COLO668 (cell line): ENCODE measurements around the gene STK32C.
"Not testable (repeated sequence)": the region's sequence is repeated elsewhere in the genome, so short reads cannot be mapped to it uniquely, and the experiment has no call there.

Experiments used
- DNase-seq: peaks from one replicate; lab custom pipeline; 2025; ENCODE audit not compliant: unreplicated experiment; lab: John Stamatoyannopoulos, UW

Gene STK32C

DNA sequence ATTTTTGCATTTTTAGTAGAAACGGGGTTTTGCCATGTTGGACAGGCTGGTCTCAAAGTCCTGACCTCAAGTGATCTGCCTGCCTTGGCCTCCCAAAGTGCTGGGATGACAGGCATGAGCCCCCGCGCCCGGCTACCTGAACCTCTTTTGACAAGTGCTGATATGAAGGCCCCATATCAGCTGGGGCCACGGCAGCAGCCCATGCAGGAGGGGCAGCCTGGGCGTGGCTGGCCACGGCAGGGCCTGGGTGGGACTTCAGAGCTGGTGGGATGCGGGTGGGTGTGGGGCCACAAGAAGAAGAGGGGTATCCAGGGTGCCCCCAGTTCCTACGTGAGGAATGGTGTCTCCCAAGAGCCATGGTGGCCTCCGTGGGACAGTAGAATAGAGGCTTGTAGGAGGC lies 31.1 kb upstream of the STK32C start:
- DNase-seq = no peak

DNA sequence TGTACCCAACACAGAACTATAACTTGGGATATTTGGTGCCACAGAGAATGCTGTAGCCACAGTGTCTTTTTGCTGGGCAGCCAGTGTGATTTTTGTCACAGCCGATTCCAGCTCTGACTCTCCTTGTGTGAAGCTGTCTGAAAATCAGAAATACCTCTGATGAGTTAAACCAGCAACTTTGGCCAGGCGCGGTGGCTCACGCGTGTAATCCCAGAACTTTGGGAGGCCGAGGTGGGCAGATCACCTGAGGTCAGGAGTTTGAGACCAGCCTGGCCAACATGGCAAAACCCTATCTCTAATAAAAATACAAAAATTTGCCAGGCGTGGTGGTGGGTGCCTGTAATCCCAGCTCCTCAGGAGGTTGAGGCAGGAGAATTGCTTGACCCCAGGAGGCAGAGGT lies 30.1 kb upstream of the STK32C start:
- DNase-seq = not testable (repeated sequence)

DNA sequence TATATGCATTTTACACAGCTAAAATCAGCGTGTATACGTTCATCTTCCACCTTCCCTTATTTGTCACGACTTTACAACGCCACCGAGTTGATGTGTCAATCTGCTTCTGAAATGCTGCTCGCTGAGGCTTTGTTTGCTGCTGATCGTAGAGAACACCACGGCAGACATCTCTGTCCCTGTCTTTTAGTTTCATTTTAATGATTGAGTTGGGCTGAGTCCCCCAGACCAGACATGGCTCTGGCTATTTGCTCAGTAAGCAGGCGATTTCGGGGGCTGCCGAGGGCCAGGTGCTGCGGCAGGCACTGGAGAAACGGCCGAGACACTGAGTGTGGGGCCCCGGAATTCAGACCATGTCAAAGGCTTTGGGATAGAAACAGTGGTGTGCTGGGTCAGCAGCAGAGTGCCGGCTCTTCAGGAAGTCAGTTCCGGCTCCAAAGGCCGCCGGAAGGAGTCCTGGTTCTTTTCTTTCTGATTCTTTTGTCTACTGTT lies 29.2 kb upstream of the STK32C start:
- DNase-seq = peak; percentile 35

DNA sequence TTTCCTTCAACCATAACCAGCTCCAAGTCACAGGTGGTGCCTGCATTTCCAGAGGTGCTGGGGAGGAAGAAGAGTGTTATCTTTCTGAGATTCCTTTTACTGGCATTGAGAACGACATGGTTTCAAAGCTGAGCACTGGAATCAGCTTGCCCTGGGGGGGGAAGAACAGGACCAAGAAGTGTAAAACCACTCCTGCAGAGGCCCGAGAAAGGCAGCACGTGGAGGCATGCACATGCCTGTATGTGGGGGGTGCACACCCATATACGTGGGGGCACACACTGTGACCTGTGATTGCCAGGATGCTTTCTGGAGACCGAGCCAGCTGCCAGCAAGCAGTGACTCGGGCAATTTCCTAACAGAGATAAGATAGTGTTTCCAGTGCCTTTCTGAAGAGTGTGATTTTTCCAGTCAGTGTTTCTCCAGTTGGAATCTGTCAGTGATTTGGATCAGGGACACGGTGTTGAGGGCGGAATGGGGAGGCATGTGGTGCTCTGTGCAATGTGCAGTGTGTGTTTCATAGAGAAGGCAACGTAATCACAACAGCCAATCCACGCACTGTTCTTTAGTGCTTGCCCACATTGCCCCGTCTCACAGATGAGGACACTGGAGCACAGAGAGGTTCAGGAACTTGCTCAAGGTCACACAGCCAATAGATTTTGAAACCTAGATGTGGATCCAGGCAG lies 28.5 kb upstream of the STK32C start:
- no peak for DNase-seq

DNA sequence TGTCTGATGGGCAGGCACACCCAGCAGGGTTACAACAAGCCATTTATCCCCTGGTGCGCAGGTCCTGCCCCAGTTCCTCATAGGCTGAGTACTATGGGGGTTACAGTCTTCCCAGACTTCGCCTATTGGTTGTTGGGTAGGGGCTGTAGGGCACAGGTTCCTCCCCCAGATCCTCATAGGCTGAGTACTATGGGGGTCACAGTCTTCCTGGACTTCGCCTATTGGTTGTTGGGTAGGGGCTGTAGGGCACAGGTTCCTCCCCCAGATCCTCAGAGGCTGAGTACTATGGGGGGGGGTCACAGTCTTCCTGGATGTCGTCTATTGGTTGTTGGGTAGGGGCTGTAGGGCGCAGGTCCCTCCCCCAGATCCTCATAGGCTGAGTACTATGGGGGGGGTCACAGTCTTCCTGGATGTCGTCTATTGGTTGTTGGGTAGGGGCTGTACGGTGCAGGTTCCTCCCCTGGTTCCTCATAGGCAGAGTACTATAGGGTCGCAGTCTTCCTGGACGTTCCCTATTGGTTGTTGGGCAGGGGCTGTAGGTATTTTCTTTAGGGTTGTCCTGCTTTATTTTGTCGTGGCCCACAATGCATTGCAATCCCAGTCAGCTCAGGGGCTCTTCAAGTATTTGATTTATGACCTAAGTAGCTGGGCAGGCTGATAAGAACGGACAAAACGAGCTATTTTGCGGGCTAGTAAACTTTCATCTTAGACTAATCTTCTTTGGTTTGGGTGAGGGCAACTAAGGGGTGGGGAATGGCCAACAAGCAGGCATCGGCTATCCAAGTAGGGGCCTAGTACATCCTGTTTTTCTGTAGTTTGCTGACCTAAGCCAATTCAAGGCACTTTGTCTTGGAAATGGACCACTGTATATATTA lies 27.7 kb upstream of the STK32C start:
- DNase-seq = no peak

DNA sequence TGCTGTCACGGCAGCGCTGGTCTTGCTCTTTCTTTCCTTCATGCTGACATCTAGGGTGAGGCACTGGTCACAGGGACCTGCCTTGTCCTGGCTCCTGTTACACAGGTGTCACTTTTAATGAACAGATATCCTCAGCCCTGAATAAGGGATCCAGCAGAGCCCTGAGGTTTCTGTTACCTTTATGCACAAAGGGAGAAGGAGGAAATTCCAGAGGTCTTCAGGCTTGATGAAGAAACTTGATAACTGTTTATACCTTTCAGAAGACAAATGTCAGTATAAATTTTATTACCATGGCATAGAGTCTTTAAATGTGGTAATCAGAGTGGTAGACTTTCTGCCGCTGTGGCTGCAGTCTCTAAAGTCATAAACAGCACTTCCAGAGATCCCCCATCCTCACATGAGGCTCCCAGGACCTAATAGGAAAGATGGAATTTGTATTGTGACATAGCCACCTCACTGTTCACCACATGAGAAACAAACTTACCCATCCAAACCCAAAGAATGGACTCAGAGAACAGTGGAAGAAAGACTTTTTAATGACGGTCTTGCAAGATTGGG lies 27.0 kb upstream of the STK32C start:
- DNase-seq = no peak

DNA sequence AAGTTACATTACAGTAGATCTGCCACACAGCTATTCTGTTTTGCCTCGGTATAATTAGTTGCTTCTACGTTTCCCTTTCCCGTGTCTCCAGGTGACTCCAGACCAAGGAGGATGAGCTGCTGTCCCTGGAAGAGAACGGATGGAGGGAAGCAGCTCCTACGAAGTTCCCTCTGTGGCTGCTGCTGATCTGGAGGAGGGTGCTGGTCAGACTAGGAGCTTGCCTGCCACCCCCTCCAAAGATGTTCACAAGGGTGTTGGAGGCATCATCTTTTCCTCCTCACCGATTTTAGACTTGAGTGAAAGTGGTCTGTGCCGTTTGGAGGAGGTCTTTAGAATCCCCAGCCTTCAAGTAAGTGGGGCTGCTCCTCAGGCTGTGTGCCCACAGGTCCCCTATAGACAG lies 25.6 kb upstream of the STK32C start:
- DNase-seq = no peak

DNA sequence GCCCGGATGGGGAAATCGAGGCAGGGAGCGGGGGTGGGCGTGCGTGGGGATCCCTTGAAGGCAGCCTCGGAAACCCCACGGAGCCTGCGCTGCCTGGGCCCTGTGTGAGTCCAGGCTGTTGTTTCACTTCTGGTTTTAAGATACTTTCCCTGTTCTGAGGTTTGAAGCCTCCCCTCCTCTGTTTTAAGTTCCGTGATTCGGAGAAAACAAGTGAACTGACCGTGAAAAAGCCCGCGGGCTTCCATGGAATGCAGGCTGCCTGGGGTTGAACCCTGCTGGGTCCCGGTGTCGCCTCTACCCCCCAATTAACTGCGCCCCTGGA lies 24.6 kb upstream of the STK32C start:
- no peak for DNase-seq

DNA sequence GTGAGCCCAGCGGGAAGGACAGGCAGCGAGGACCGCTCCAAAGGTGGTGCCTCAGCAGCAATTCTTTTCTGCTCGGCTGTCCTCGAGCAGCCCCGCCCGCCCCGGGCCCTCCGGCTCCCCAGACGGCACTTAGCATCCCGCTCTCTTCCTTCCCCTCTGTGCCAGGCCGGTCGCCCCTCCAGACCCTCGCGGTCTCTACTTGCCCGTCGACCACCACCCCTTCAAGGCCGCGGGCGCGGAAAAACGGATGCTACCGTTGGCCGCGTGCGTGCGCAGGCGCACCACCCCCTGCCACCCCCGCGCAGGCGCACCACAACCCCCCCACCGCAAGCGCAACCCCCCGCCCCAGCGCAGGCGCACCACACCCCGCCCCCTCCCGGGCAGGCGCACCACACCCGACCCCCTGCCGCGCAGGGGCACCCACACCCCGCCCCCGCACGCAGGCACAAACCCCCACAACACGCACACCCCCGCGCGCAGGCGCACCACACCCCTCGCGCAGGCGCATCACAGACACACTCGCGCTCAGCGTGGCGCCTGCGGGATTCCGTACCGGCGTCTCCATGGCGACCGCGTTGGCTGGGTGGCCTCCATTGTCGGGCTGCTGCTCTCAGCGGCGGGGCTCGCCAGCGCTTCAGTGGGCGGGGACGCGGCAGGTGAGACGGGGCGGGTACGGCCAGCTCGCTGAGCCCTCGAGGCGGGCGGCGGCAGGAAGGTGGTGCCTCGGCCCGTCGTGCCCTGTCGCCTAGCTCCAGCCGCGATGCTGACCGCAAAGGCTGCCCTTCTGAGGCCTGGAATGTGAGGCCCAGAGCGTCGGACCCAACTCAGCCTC lies 24.1 kb upstream of the STK32C start, which contains the start of gene LRRC27:
Gene LRRC27 (plus strand): TSS at position 593 of the 832 bp plus-strand sequence. CDS start 1,332 bp downstream, outside the sequence.
- DNase-seq = peak; percentile 98

DNA sequence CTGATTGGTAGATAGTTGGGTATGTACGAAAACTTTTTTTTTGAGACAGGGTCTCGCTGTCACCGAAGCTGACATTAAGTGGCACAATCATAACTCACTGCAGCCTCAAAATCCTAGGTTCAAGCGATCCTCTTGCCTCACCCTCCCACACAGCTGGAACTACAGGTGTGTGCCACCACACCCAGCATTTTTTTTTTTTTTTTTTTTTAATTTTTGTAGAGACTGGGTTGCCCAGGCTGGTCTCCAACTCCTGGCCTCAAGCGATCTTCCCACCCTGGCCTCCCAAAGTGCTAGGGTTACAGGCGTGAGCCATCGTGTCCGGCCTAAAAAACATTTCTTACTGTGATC lies 22.7 kb upstream of the STK32C start:
- DNase-seq = no peak

DNA sequence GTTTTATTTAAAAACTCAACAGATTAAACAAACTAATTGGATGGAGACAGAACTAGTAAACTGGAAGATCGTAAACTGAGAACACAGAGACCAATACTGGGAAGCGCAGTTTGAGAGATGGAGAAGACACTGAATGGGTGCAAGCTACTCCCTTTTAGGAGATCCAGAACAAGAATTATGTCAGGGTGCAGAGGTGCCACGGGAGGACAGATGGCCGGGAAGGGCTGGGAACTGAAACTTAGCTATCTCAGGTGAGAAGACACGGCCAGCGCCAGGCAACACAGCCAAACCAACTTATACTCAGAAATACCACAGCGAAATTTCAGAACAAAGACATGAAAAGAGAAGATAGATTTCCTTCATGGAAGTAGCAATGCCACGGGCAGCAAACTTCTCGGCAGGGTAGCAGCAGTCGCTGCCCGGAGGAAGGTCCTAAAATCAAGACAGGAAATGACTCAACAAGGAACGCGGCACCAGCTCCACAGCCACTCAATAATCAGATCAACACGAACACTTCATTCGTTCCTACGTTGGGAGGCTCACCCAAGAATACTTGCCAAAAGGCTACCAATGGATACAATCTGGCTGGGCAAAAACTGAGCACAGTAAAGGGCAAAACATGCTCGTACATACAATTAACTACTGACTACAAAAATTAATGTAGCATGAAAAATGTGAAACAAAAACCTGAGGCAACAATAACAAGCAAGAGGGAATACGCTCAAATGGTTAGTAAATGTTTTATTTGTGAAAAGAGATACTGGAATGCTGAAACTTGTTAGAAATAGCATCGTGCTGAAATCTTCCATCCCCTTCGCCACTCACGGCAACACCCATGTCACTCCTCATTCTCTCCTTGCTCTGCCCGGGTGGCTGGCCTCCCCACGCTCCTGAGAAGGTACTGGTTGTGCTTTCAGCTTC lies 22.1 kb upstream of the STK32C start:
- DNase-seq = peak; percentile 16

DNA sequence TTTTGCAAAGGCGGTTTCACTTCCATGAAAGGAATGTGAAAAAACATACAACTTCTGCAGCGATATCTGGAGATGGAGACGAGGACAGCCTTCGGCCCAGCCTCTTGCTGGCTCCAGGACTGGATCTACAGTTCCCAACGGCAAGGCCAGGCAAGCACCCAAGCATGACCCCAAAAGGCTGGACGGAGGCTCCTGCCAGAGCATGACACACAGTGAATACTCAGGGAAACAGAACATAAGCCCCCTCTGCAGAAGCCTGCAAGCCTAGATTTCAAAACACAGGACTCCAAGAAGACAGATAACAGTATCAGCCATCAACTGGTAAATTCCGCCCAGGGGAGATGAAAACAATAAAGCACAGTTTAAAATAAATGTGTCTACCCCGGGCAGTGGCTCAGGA lies 21.0 kb upstream of the STK32C start:
- no peak for DNase-seq

DNA sequence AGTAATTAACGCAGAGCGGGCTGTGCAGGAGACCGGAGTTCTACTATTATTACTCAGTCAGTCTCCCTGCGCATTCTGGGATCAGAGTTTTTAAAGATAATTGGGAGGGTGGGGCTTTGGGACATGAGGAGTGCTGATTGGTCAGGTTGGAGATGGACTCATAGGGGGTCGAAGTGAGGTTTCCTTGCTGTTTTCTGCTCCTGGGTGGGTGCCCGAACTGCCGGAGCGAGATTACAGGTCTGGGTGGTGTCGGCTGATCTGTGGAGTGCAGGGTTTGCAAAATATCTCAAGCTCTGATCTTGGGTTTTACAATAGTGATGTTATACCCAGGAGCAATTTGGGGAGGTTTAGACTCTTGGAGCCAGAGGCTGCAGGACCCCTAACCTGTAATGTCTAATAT lies 20.4 kb upstream of the STK32C start:
- no peak for DNase-seq

DNA sequence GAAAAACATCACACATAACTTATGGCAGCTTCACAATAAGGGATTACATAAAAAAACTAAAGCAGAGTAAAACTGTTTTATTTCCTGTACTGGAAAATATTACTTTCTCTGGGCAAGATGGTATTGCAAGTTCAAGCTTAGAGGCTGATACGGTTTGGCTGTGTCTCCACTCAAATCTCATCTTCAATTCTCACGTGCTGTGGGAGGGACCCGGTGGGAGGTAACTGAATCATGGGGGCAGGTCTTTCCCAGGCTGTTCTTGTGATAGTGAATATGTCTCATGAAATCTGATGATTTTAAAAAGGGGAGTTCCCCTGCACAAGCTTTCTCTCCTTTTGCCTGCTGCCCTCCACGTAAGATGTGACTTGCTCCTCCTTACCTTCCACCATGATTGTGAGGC lies 19.2 kb upstream of the STK32C start:
- no peak for DNase-seq

DNA sequence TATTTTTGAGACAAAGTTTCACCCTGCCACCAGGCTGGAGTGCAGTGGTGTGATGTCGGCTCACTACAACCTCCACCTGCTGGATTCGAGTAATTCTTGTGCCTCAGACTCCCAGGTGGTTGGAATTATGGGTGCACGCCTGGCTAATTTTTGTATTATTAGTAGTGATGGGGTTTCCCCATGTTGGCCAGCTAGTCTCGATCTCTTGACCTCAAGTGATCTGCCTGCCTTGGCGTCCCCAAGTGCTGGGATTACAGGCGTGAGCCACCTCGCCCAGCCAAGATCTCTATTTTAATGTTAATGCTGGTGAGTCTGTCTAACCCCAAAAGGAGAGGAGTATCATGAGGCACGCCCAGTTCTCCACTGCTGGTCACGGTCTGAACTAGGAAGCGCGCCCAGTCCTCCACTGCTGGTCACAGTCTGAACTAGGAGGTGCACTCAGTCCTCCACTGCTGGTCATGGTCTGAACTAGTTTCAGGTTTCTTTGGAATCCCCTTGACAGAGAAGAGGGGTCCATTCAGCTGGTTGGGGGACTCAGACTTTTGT lies 18.7 kb upstream of the STK32C start:
- DNase-seq = no peak

DNA sequence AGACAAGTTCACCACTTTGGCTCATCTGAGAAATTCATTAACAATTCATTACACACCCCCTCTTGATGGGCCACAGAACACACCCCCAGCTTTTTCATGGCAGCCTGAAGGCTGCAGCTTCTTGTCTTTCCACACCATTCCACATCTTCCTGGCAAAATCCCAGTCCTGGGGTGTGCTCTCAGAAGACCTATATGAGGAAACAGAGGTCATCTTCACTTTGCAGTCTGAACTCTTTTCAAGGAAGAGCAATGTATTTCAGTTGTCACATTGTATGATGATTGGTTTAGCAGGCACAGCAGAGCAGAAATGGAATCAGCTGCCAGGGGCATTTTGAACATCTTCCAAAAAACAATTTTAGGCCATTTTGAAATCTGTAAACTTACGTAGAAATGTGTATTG lies 16.4 kb upstream of the STK32C start:
- no peak for DNase-seq

DNA sequence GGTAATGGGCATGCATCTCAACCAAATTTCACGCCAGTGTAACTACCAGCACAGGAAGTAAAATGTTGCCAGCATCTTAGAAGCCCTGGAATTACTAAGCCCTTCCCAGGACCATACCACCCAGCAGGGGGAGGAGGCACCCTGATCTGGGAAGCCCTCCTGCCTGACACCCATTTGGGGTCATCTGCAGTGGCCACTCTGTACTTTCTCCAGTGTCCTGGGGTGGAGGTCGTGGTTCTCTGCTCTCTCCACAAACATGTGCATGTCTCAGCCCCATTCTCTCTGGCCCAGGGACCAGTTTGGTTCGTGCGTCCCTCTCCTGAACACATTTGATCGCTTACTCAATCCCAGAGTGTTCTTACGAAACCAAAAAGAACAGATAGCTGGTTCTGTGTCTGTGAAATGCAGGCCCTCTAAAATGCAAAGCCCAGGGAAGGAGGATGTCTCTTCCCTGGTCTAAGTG lies 14.9 kb upstream of the STK32C start:
- DNase-seq = no peak

DNA sequence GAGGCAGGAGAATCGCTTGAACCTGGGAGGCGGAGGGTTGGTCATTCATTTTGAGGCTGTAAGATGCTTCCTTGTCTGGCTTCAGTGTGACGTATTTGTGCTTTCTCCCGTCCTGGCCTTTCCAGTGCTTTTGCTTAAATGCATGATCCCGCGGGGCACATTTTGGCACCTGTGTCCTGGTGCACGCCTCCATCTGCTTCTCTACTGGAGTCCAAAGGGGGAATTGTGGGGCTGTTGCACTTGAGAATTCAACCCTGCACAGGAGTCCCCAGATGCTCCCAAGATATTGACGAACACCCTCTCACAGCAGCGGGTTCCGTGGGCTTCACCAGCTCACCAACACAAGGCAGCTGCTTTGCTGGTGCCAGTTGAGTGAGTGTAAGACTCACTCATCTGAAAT lies 14.0 kb upstream of the STK32C start:
- no peak for DNase-seq

DNA sequence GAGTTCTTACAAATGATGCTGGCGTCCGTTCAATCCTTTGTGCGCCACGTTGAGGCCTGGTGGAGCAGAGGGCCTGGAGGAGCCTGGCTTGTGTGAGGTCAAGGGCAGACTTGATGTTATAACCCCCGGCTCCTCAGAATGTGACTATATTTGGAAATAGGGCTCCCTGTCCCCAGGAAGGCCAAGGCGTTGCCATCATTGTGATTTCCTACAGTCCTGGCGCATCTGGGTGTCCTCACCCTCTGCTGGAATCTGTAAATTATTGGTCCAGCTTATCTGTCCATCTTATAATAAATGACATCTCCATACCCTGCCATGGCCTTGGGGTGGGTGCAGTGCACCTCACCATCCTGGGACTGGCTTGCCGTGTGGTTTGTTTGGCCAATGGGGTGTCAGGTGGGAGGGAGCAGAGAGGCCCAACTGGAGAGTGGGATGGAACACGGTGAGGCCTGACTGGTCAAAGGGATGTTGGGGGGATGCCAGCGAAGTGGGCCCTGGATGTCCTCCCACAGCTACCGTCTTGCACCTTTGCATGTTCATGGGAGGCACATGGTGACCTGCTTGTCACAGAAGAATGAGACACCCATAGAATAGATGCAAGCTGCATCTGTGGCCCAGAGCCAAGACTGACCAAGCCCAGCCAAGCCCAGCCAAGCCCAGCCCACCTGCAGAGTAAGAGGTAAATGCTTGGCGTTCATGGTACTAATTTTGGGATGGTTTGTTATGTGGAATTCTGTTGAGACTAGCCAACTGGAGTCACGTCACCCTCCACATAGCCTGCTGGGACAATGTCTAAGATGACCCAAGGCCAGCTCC lies 13.1 kb upstream of the STK32C start:
- DNase-seq = no peak
